Measurements from ENCODE around the gene SLC4A3.
"Not testable (repeated sequence)": the region's sequence is repeated elsewhere in the genome, so short reads cannot be mapped to it uniquely, and the experiment has no call there.

Gene SLC4A3

DNA sequence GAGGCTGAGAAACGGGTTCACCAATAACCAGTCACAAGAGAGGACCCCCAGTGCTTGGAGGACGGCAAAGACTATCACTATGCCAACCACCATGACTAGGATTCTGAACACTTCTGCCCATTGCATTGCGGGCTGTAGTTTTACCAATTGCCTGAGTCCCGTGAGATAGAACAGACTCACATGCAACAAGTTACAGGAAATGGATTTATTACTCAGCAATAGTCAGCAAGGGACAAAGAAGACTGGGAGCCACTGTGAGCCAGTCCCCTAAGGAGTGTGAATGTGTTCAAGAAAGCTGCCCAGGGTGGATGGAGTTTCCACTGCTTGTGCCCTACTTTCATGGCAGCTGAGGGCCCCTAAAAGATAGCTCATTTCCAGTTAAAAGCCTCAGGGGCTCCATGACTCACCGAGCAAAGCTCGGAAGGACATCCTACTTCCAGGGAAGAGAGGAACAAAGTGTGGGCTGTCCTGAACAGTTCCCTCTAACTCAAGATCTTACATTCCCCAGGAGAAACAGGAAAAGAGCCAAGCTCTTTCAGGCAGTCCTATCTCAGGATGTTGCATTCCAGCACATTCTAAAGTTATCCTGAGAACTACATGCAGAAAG is 54.4 kb downstream of the SLC4A3 start:
- DNase-seq, result no peak

DNA sequence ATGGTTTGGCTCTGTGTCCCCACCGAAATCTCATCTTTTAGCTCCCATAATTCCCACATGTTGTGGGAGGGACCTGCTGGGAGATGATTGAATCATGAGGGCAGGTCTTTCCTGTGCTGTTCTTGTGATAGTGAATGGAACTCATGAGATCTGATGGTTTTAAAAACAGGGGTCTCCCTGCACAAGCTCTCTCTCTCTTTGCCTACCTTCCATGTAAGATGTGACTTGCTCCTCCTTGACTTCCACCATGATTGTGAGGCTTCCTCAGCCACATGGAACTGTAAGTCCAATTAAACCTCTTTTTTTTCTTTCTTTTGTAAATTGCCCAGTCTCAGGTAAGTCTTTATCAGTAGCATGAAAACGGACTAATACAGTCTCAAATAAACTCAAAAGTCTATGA is 56.0 kb downstream of the SLC4A3 start:
- DNase-seq, result not testable (repeated sequence)

DNA sequence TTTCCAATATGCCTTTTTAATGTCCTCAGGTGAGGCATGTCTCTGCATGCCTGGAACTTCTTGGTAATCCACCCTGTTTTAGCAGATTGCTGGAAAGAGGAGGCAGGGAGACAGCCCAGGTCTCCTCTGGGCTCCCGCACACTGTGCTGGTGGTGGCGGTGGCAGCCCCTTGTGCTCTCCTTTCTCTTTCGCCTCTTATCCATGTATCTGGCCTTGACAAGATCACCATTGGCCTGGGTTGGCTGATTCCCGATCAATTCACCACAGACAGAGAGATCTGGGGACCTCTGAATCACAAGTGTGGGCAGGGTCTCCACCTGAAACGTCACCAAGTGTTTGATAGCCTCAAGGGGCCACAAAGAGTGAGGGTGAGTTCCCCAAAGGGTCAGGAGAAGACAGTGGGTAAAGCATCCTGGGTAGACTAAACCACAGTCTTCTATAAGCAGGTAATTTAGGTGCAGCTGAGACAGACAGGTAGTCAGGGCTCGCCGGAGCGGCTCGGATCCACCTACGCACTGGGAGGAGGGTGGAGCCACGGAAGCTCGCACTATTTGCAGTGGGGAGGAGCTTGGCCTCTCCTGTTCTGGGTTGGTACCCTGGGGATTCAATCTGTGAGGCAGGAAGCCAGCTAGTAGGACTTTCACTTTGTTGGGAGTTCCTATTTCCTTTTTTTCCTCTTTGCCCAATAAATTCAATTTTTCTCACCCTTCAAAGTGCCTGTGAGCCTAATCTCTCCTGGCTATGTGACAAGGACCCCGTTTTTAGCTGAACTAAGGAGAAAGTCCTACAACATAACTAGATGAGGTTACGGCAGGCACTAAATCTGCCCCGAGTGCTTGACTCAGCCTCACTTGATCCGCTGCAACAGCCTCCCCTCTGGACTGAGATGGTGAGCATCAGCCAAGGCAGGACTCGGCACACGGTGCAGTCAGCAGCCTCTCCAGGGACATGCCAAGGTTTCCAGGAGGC is 57.6 kb downstream of the SLC4A3 start:
- DNase-seq, result peak; percentile 2

DNA sequence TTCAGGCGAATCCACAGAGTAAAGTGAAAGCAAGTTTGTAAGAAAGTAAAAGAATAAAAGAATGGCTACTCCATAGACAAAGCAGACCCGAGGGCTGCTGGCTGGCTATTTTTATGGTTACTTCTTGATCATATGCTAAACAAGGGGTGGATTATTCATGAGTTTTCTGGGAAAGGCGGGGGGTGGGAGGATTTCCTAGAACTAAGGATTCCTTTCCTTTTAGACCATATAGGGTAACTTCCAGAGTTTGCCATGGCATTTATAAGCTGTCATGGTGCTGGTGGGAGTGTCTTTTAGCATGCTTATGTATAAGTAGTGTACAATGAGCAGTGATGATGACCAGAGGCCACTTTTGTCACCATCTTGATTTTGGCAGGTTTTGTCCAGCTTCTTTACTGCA is 59.8 kb downstream of the SLC4A3 start:
- no peak for DNase-seq

DNA sequence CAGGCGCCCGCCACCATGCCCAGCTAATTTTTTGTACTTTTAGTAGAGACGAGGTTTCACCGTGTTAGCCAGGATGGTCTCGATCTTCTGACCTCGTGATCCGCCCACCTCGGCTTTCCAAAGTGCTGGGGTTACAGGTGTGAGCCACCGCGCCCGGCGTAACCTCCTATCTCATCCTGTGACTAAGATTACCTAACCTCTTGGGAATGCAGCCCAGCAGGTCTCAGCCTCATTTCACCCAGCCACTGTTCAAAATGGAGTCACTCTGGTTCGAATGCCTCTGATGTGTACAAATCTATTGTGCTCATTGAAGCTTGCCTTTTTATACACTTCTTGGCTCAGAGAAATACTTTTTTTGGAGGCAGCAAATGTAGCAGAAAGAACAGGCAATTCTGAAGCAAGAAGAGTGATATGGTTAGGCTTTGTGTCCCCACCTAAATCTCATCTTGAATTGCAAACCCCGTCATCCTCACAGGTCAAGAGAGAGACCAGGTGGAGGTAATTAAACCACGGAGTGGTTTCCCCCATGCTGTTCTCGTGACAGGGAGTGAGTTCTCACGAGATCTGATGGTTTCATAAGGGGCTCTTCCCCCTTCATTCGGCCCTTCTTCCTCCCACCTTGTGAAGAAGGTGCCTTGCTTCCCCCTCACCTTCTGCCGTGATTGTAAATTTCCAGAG is 60.6 kb downstream of the SLC4A3 start:
- DNase-seq, result no peak

DNA sequence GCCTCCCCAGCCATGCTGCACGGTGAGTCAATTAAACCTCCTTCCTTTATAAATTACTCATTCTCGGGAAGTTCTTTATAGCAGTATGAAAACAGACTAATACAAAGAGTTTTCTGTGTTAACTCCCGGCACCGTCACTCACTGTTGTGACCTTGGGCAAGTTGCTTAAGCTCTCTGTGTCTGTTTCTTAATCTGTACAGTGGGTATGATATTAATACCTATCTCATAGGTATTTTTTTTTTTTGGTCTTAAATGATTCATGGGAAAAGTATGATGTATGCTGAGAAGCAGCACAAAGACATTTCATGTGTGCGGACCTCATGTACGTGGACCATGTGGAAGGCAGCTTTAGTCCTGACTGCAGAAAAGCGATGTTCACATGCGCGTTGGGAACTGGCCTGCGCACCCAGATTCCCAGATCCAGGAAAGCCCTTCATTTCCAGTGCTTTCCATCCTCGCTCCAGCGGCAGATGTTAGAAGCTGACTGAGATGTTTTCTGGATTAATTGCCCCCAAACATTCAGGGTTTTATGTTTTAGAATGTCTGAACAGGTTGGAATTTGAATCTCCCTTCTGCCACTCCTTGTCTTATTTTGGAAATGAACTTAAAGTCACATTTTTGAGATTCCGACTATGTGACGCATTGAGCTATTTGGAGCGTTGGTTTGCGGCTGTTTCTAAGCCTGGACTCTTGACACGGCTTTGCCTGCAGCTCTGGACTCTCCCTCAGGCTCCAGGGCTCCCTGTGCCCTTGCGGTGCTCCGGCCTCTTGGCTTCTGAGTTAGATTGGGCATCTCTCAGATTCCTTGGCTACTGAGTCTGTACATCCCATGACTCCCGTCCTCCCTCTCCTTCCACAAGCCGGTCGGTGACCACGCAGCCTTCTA is 61.4 kb downstream of the SLC4A3 start:
- DNase-seq, result no peak

DNA sequence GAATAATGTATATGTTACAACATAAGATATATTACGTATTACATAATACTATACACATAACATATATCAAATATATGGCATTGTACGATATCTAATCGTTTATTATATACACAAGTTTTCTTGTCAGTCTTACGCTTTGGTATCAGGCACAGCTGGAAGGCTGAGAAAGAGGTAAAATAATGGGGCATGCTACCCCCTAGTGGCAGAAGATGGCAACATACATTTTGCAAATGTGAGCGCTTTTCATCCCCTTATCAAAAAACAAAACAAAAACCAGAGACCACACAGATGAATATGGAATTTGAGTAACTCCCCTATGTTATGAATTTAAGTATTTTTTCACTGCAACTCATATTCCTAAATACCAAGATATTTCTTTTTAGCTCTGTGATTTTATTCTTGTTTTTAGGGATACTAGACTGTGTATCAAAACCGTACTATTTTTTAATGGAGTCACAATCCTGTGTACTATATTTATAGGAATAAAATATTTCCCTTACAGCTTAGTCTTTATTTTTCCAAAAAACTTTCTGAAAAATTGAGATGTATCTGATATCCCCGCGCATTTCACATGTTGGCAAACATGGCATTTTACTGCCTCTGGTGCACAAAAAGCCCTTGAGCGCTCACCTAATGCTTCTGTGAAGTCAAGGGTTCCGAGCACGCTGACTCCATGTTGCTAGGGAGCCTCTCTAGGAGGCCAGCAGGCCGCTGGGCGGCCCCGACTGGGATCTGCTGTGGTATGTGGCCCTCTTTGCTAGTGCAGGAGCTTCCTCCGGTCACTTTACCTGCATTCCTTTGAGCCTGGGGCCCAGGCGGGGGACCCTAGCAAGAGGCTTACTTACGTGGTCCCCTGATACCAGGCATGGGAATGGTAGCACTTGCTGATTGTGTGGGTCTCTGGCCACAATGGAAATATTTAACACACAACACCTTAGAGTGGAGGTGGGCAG is 62.5 kb downstream of the SLC4A3 start:
- peak; percentile 26 for DNase-seq

DNA sequence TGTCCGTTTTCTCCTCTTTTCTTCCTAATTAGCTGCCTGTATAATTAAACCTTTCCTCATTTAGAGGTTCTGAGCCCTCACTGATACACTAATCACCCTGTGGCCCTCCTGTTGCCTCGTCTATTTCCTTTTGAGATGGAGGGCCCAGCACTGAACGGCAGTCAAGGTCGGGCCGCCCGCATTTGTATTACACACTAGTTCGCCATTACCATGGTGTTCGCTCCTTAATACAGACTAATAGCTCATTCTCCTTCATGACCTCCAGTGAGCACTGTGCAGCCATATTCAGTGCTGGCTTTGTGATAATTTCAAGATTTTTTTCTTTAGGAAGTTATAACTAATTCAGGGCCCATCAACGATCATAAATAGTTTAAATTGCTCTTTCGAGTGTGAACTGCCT is 64.1 kb downstream of the SLC4A3 start:
- no peak for DNase-seq

Measured in inflammatory macrophage treated with lipopolysaccharide for 4 hours (primary cell).